Neuronal stem cell (in vitro differentiated cells): ENCODE data around the gene KIAA1671.

Source experiments
- DNase-seq: peaks from one replicate; pipeline ENCODE4 v3.0.0-alpha.2; 2013; ENCODE audit warnings: low spot score
- H2AFZ ChIP-seq: one replicate; pipeline ENCODE4 v1.6.1; 2013; ENCODE audit warnings: mild to moderate bottlenecking, low read length, inconsistent platforms
- H2AK5ac ChIP-seq: 2 replicates; pipeline ENCODE4 v1.6.1; 2013; ENCODE audit warnings: low read depth, mild to moderate bottlenecking, inconsistent platforms, low read length, moderate library complexity, mixed read lengths
- H2BK120ac ChIP-seq: 2 replicates; pipeline ENCODE4 v1.6.1; 2013; ENCODE audit warnings: low read depth, mild to moderate bottlenecking, inconsistent platforms, low read length, moderate library complexity, mixed read lengths
- H2BK12ac ChIP-seq: one replicate; pipeline ENCODE4 v1.6.1; 2013; ENCODE audit warnings: low read length, inconsistent platforms
- H2BK15ac ChIP-seq: 2 replicates; pipeline ENCODE4 v1.6.1; 2013; ENCODE audit warnings: mild to moderate bottlenecking, low read length, inconsistent platforms, mixed read lengths
- H2BK5ac ChIP-seq: one replicate; pipeline ENCODE4 v1.6.1; 2013; ENCODE audit warnings: inconsistent platforms, mild to moderate bottlenecking, low read length, moderate library complexity
- H3K14ac ChIP-seq: one replicate; pipeline ENCODE4 v1.6.1; 2013; ENCODE audit warnings: low read length, inconsistent platforms
- H3K18ac ChIP-seq: 2 replicates; pipeline ENCODE4 v1.6.1; 2013; ENCODE audit warnings: low read length, inconsistent platforms
- H3K23ac ChIP-seq: 2 replicates; pipeline ENCODE4 v1.6.1; 2013; ENCODE audit warnings: low read depth, mild to moderate bottlenecking, mixed read lengths, low read length, inconsistent platforms; ENCODE audit not compliant: poor library complexity
- H3K27ac ChIP-seq: replicated peaks from 3 replicates; pipeline ENCODE4 v1.5.1; 2013; ENCODE audit warnings: low read length, inconsistent platforms
- H3K27me3 ChIP-seq, 3 experiments: 2 replicates each; pipeline ENCODE4 v1.6.1; 2013; ENCODE audit warnings: low read length in 3 of 3, mild to moderate bottlenecking in 2 of 3, inconsistent platforms in 1 of 3, low read depth in 1 of 3, mixed read lengths in 1 of 3, moderate library complexity in 1 of 3; ENCODE audit not compliant: control insufficient read depth in 3 of 3, insufficient read depth in 3 of 3
- H3K36me3 ChIP-seq, 2 donors: replicated peaks in 1 of 2; 2 replicates each; pipeline ENCODE4 v1.6.1; 2013; ENCODE audit warnings: low read length in 2 of 2; ENCODE audit not compliant: control insufficient read depth in 2 of 2, insufficient read depth in 2 of 2
- H3K4ac ChIP-seq: 2 replicates; pipeline ENCODE4 v1.6.1; 2013; ENCODE audit warnings: inconsistent platforms, mild to moderate bottlenecking, low read length, moderate library complexity
- H3K4me1 ChIP-seq, 2 donors: 1 replicate in 1 of 2; 2 replicates in 1 of 2; pipeline ENCODE4 v1.6.1; 2013; ENCODE audit warnings: low read length in 2 of 2, low read depth in 1 of 2; ENCODE audit not compliant: control insufficient read depth in 2 of 2, insufficient read depth in 1 of 2
- H3K4me2 ChIP-seq: one replicate; pipeline ENCODE4 v1.6.1; 2013; ENCODE audit warnings: mild to moderate bottlenecking, low read length, inconsistent platforms; ENCODE audit not compliant: insufficient read depth, poor library complexity, severe bottlenecking
- H3K4me3 ChIP-seq, 2 donors: 2 replicates each; pipeline ENCODE4 v1.5.1; 2013; ENCODE audit warnings: low read length in 2 of 2, mild to moderate bottlenecking in 2 of 2, inconsistent platforms in 1 of 2, moderate library complexity in 1 of 2
- H3K79me1 ChIP-seq: one replicate; pipeline ENCODE4 v1.6.1; 2013; ENCODE audit warnings: low read depth, mild to moderate bottlenecking, inconsistent platforms, low read length, moderate library complexity
- H3K9ac ChIP-seq: one replicate; pipeline ENCODE4 v1.6.1; 2013; ENCODE audit warnings: mild to moderate bottlenecking, low read depth, low read length, inconsistent platforms; ENCODE audit not compliant: poor library complexity
- H3K9me3 ChIP-seq, 2 donors: replicated peaks in 1 of 2; 2 replicates each; pipeline versions ENCODE3 to v1.6.1; 2013; ENCODE audit warnings: low read length in 2 of 2, mild to moderate bottlenecking in 2 of 2, inconsistent platforms in 1 of 2, low read depth in 1 of 2, mixed read lengths in 1 of 2, moderate library complexity in 1 of 2; ENCODE audit not compliant: control insufficient read depth in 2 of 2, insufficient read depth in 1 of 2
- H4K8ac ChIP-seq: one replicate; pipeline ENCODE4 v1.6.1; 2013; ENCODE audit warnings: low read depth, mild to moderate bottlenecking, inconsistent platforms, low read length, moderate library complexity
- H4K91ac ChIP-seq: one replicate; pipeline ENCODE4 v1.6.1; 2013; ENCODE audit warnings: low read length, low read depth, mild to moderate bottlenecking, inconsistent platforms; ENCODE audit not compliant: poor library complexity
- WGBS, 2 donors: extraction: QIAGEN DNeasy Blood & Tissue Kit; methylation state at CpG; one replicate each; pipeline ENCODE4 v1.1.7; 2013; ENCODE audit warnings: missing lambda C conversion rate in 2 of 2, mixed read lengths in 1 of 2; ENCODE audit not compliant: insufficient read length in 2 of 2, insufficient replicate concordance in 1 of 2; ENCODE audit errors: extremely low coverage in 2 of 2; 5-methylcytosine and 5-hydroxymethylcytosine counted together

KIAA1671 gene

DNA sequence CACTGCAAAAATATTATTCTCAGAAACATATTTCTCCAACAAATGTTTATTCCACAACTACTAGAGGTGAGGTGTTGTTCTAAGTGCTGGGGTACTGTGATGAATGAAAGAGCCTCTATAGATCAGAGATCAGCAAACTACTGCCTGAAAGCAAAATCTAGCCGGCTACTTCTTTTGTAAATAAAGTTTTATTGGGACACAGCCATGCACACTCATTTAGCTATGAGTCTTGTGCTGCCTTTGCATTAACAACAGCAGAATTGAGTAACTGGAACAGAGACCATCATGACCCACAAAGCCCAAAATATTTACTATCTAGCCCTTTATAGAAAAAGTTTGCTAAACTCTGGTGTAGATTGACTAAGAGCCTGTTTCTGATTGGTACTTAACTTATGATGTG lies 210.0 kb downstream of the KIAA1671 start:
- Histone ChIP-seq H3K23ac (no peak overlapping the region), H4K91ac (no peak overlapping the region), H2AFZ (no peak overlapping the region), H3K9ac (no peak overlapping the region), H3K27ac (no peak overlapping the region), H2BK15ac (no peak overlapping the region), H2BK120ac (no peak overlapping the region), H3K27me3 (no peaks in the 10 kb centered on the region), H2BK5ac (no peak overlapping the region), H3K4me3 (no peak overlapping the region), H3K4me1 (no peaks in the 10 kb centered on the region), H3K14ac (no peak overlapping the region), H3K9me3 (no peaks in the 10 kb centered on the region), H3K4me2 (no peak overlapping the region), H3K36me3 (no peaks in the 10 kb centered on the region), H3K18ac (no peak overlapping the region), H2BK12ac (no peak overlapping the region), H3K4ac (no peak overlapping the region), H4K8ac (no peak overlapping the region), H3K79me1 (no peaks in the 10 kb centered on the region), H2AK5ac (no peak overlapping the region)
- DNase-seq = no peak
- no CpG with 5 or more reads among the region's 1 CpG for WGBS, 2 donors

DNA sequence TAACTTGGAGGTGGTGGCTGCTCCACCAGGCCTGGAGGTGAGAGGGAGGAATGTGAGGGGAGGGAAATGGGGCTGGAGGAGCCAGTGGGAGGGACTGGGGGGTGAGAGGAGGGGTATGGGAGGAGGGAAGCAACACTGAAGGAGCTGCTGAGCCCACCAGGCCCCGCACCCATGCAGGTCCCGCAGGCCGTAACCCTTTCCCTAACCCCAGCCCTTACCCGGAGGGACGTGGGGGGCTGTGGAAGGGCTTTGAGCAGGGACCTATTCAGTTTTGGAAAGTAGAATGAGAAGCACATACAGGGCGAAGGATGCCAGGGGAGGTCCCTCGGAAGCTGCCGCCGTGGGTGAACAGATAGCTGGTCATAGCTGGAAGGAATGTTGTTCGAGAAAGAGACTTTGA lies 213.3 kb downstream of the KIAA1671 start:
- Histone ChIP-seq H2BK120ac (no peak overlapping the region), H3K4me3 (no peak overlapping the region), H3K9ac (no peak overlapping the region), H3K4ac (no peak overlapping the region), H3K18ac (peak overlapping the region; percentile 55), H3K9me3 (no peaks in the 10 kb centered on the region), H2AFZ (no peak overlapping the region), H3K14ac (no peak overlapping the region), H2BK12ac (no peak overlapping the region), H3K4me1 (no peaks in the 10 kb centered on the region), H4K91ac (no peak overlapping the region), H2AK5ac (no peak overlapping the region), H3K27me3 (no peaks in the 10 kb centered on the region), H4K8ac (no peak overlapping the region), H3K23ac (no peak overlapping the region), H3K36me3 (no peaks in the 10 kb centered on the region), H3K27ac (no peak overlapping the region), H2BK15ac (no peak overlapping the region), H2BK5ac (no peak overlapping the region), H3K79me1 (no peaks in the 10 kb centered on the region), H3K4me2 (no peak overlapping the region)
- WGBS, 2 donors = no CpG with 5 or more reads among the region's 10 CpGs
- no peak for DNase-seq

DNA sequence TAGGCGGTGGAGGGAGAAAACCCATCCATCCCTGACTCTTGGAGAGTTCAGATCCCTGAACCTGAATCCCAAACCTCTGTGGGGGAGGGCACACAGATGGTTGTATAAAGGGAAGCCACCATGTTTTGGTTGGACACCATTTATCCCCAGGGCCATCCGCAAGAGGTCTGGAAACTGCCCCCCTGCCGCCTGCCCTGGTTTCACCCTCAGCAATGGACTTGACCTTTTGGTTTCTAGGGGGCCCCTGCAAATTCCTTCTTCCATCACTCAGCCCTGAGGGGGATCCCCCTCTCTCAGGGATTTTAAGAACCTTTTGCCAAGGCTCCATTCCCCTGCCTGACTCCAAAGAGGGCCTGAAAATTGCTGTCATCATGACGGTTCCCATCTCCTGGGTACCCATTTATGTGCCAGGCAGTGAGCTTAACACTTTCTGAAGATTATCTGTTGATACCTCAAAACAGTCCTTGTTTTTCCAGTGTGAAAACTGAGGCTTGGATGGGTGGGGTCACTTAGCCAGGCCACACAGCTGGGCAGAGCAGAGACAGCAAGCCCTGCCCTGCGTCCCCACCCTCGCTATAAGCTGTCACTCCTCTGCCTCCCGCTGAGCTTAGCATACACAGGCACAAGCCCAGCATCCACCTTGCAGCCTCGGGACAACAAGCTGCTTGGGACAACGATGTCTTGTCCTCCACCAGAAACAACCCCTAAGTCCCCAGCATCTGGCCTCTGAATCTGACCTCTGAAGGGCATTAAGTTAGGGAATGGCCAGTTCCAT lies 213.9 kb downstream of the KIAA1671 start:
- H3K9me3 ChIP-seq = no peaks in the 10 kb centered on the region

DNA sequence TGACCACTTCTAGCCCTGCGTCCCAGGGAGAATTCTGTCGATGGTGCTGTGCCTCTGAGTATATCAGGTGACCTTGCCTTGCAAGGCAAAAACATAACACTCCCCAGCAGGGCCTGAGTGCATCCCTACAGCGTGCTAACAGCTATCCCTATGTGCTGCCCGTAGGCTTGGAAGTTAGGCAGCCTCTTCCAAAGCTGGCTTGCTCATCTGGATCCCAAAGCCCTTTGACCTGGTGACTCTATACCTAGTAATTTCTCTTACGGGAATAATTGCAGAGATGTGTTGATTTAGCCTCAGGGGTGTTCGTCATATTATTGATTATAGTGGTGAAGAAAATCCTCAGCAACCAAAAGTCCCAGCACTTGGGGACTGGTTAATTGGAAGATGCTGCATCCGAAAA lies 214.6 kb downstream of the KIAA1671 start:
- Histone ChIP-seq H3K4me2 (no peak overlapping the region), H3K23ac (no peak overlapping the region), H4K91ac (no peak overlapping the region), H3K4ac (no peak overlapping the region), H4K8ac (no peak overlapping the region), H3K18ac (no peak overlapping the region), H3K9me3 (no peaks in the 10 kb centered on the region), H2BK12ac (no peak overlapping the region), H3K27ac (no peak overlapping the region), H3K4me3 (no peak overlapping the region), H2AFZ (no peak overlapping the region), H3K36me3 (peaks cover 0 to under 1% of the 10 kb centered on the region in 2 donors), H2BK15ac (no peak overlapping the region), H2BK5ac (no peak overlapping the region), H2BK120ac (no peak overlapping the region), H3K79me1 (no peaks in the 10 kb centered on the region), H3K4me1 (no peaks in the 10 kb centered on the region), H2AK5ac (no peak overlapping the region), H3K9ac (no peak overlapping the region), H3K27me3 (no peaks in the 10 kb centered on the region), H3K14ac (no peak overlapping the region)
- DNase-seq = no peak
- no CpG with 5 or more reads among the region's 7 CpGs for WGBS, 2 donors

More for the DNA sequence above, 213.9 kb downstream of the KIAA1671 start:
- no peak overlapping the region for H2BK15ac ChIP-seq
- H3K4me3 ChIP-seq = no peak overlapping the region
- H3K14ac ChIP-seq = no peak overlapping the region
- H2BK5ac ChIP-seq = no peak overlapping the region
- no peak overlapping the region for H3K23ac ChIP-seq
- WGBS, 2 donors = no CpG with 5 or more reads among the region's 9 CpGs
- H2AFZ ChIP-seq = no peak overlapping the region
- H3K4me1 ChIP-seq = no peaks in the 10 kb centered on the region
- H3K9ac ChIP-seq = no peak overlapping the region
- no peak overlapping the region for H3K27ac ChIP-seq
- H4K8ac ChIP-seq = no peak overlapping the region
- H3K27me3 ChIP-seq = no peaks in the 10 kb centered on the region
- no peak overlapping the region for H2BK12ac ChIP-seq
- no peak overlapping the region for H3K4ac ChIP-seq
- H4K91ac ChIP-seq = no peak overlapping the region
- no peak overlapping the region for H2AK5ac ChIP-seq
- DNase-seq = no peak
- no peaks in the 10 kb centered on the region for H3K79me1 ChIP-seq
- H3K4me2 ChIP-seq = no peak overlapping the region
- no peak overlapping the region for H3K18ac ChIP-seq
- no peaks in the 10 kb centered on the region for H3K36me3 ChIP-seq
- H2BK120ac ChIP-seq = no peak overlapping the region
